ENCODE data around the gene ATP6V0D1.
"Not testable (repeated sequence)": the region's sequence is repeated elsewhere in the genome, so short reads cannot be mapped to it uniquely, and the experiment has no call there.

ATP6V0D1 gene

DNA sequence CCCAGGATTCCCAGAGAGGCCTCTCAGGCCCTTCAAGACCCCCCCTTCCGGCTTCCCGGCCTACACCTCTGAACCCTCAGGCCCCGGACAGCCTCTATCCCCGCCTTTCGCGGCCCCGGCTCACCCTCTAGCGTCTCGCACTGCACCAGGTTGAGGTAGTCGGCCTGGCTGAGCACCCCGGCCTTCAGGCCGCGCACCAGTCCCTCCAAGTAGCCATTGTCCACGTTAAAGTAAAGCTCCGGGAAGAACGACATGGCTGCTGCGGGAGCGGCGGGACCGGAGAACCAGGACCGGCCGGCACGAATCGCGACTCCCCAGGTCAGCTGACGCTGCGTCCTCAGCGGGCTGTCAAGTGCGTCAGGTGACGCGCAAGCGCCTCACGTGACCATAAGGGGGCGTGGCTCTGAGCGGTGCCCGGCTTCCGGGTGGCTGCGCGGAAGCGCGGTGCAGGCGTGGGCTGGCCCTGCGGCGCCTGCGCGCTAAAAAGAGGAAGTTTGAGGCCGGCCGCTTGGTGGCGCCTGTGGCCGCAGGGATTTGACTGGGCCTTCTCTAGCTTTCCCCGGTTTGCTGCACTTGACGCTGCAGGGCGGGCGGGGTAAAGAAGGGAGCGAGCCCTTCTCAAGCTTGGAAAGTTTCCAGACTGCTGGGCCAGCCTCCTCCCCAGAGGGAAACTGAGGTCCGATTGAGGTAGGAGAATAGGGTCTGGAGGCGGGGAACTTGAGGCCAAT is at the start of gene ATP6V0D1:
TSS of gene ATP6V0D1 (minus strand) at position 325 of the 728 bp plus-strand sequence. CDS start at position 254, 71 bp downstream.
- peak; percentile 97 to 98 for DNase-seq (ENCODE audit: low read depth in 2 of 2)

GRCh38 chr16:67530013-67530939 is 49.3 kb upstream of the ATP6V0D1 start:
- DNase-seq (ENCODE audit: low read depth in 2 of 2), result no peak

DNA sequence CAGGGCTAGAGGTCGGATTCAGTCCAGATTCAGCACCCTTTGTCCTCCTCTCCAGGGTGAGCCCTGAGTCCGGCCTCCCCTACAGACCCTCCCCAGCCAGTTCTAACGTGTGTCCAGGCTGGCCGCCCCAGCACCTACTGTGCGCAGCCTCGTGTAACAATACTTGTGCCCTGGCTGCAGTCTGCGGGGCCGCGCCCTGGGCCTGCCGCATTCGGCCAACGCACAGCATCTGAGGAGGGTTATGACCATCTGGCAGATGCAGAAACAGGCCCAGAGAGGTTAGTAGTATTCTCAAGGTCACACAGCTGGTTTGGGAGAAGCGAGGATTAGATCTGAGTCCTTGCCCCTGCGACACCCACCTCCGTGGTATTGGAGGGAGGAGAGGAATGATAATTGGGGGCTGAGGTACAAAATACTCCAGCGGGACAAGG is 48.6 kb upstream of the ATP6V0D1 start:
- no peak for DNase-seq (ENCODE audit: low read depth in 2 of 2)

DNA sequence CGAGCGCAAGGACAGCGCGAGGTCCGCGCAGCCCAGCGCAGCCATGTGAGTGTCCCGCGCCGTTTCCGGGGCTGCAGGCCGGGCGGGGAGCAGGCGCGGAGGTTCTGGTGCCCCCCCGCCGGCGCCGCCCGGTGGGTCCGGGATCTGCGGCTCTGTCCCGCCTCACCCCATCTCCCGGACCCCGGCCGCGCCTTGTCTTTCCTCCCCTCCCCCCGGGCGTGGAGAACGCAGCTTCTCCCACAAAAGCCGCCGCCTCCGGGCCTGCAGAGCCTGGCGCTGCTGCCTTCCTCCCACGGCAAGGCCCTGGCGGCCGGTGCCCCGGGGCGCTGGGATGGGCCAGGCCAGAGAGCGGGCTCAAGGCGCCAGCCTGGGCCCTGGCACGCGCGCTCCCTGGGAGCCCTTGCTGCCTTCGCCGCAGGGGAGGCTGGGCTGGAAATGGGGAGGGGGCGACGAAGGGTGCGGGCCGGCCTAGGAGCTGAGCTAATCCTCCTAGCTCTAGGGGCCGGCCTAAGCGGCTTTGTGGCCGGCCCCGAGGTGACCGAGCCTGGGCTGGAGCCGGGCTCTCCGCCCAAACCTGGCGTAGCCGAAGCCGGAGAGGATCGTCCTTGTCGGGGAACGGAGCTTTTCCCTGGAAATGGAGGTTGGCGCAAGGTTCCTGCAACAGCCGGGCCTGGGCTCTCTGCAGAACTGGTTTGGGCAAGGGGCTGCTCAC is 48.1 kb upstream of the ATP6V0D1 start:
- DNase-seq (ENCODE audit: low read depth in 2 of 2), result no peak

- DNase-seq (ENCODE audit: low read depth in 2 of 2), result no peak
Observed at GRCh38 chr16:67528222-67528869, 47.4 kb upstream of the ATP6V0D1 start, which contains the start of gene RIPOR1. TSS of gene RIPOR1 (plus strand) at chr16:67528829. CDS start at chr16:67538447, 9,618 bp downstream.

GRCh38 chr16:67526149-67526791 is 45.3 kb upstream of the ATP6V0D1 start:
- DNase-seq (ENCODE audit: low read depth in 2 of 2), result no peak

DNA sequence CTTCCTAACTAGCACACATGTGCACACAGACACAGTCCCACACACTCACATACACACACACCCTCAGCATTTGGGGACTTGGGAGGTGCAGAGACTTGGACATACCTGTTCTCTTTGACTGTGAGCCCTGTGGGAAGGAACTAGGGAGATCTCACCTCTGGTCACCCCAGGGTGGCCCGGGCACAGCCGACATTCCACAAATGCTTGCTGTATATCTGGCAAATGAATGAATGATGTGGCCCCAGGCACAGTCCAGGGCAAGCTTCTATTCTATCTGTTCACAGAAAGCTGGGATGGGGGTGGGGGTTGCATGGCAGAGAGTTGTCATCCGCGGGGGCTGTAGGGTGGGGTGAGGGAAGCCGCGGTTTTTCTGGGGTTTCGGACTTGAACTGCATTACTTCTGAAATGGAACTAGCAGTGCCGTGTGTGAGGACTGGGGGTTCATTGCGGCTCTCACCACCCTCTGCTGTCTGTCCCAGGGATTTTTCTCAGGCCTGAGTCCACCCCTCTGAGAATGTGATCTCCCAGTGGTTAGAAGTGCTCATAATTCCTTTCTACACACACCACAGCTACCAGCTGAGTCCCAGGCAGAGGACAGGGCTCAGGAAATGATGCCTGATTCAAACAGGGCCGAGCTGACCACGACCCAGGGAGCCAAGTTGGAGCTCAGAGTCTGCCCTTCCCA is 44.4 kb upstream of the ATP6V0D1 start:
- no peak for DNase-seq (ENCODE audit: low read depth in 2 of 2)

DNA sequence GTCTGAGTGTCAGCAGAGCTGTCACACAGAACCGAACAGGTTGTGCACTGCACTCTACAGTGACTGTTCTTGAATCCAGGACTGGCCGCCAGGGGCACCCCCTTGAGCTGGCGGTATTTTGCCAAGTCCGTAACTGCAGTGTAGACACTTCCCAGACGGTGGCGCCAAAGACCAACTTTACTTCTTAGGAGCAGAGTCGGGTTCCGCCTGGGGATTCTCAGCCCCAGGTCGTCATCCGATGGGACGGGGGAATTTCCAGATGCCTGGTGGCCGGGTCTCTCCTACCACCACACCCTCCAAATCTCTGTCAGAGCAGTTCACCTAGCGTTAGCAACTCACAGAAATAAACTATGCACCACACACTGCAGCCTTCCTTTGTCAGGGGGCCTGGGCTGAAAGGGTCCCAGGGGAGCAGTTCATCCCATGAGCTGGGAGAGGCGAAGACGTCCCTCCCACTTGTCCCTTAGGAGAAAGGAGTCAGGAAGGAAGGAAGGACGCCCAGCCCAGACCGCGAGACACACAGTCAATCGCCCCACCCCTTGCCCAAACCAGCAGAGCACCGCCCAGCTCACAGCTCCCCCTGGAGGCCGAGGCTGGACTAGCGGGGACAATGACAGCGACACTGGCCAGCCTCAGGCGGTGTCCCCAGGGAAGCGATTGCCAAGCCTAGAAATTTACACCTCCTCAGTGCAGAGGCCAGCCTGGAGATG is 40.3 kb upstream of the ATP6V0D1 start:
- peak; percentile 98 to 100 for DNase-seq (ENCODE audit: low read depth in 2 of 2)

GRCh38 chr16:67519242-67519641 is 38.3 kb upstream of the ATP6V0D1 start:
- no peak for DNase-seq (ENCODE audit: low read depth in 2 of 2)

GRCh38 chr16:67518676-67519075 is 37.7 kb upstream of the ATP6V0D1 start:
- DNase-seq (ENCODE audit: low read depth in 2 of 2), result no peak

DNA sequence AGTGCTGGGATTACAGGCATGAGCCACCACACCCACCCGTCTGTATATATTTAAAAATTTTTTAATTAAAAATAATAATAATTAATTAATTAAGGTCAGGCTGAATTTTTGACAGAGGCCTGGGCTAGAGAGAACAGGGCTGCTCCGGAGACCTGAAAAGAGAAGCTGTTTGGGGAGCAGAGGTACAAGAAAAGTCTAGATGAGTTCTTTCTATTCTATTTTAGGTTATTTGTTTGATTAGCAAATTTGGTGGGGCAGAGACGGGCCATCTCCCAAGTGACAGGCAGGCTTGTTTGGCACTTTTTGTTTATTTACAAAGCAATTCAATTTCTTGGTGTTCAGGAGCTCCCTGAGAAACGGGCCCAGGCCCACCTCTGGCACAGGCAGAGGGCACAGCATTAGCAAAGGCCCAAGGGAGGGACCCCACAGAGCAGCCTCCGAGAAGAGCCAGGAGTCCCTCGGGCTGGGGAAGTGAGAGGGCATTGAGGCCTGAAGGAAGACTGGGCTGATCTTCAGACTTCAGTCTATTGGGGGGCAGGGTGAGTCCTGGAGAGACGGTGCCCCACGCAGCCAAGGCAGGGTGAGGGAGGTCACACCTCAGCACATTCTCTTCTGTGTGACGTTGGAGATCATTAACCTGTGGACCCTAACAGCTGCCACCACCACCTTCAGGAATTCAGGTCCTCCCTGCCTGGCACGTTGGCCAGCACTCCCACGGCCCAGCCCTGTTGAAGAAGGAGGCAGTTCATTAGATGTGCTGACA is 36.9 kb upstream of the ATP6V0D1 start:
- no peak for DNase-seq (ENCODE audit: low read depth in 2 of 2)

- no peak for DNase-seq (ENCODE audit: low read depth in 2 of 2)
Observed at GRCh38 chr16:67517155-67517445, 36.1 kb upstream of the ATP6V0D1 start.

GRCh38 chr16:67516296-67517154 is 35.6 kb upstream of the ATP6V0D1 start:
- DNase-seq (ENCODE audit: low read depth in 2 of 2), result no peak

DNA sequence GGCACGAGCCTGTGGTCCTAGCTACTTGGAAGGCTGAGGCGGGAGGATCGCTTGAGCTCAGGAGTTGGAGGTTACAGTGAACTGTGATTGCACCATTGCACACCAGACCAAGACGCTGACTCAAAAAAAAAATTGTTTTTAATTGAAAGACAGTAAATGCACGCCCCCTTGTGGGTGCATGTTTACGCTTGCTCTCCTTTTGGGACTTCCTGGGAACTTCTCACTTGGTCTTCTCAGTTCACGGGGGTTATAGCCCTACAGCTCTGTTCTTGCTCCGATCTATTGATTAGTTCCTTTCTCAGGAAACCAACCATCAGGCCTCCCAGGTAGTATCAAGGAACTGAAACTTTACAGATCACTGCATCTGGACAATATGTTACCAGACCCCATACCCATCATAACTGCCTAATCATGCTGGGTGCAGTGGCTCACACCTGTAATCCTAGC is 33.4 kb upstream of the ATP6V0D1 start:
- peak; percentile 65 to 73 for DNase-seq (ENCODE audit: low read depth in 2 of 2)

DNA sequence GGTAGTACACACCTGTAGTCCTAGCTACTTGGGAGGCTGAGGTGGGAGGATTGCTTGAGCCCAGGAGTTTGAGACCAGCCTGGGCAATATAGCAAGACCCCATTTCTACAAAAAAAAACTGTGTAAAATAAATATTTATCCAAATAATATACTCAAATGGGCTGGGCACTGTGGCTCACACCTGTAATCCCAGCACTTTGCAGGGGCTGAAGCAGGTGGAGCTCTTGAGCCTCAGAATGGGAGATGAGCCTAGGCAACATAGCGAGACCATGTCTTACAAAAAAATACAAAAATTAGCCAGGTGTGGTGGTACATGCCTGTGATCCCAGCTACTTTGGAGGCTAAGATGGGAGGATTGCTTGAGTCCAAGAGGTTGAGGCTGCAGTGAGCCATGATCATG is 32.9 kb upstream of the ATP6V0D1 start:
- DNase-seq (ENCODE audit: low read depth in 2 of 2), result not testable (repeated sequence)

DNA sequence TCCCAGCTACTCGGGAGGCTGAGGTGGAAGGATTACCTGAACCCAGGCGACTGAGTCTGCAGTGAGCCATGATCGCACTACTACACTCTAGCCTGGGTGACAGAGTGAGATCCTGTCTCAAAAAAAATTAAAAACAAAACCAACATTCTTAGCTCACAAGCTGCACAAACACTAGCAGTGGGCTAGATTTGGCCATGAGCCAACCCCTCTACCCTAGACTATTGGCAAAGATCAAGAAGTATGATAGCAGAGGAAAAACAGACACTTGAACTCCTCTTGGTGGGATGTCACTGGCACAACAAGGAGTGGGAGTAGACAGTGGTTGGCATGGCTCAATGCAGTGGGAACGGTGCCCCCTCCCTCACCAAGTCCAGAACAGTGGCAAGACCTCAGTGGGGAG is 28.1 kb upstream of the ATP6V0D1 start:
- DNase-seq (ENCODE audit: low read depth in 2 of 2), result no peak

- DNase-seq (ENCODE audit: low read depth in 2 of 2), result no peak
Observed at GRCh38 chr16:67506468-67506867, 25.5 kb upstream of the ATP6V0D1 start.
